Measurements from ENCODE around the gene HHIP.

GRCh38 chr4:144658015-144658567 lies 12.1 kb downstream of the HHIP start:
- TF ChIP-seq CTCF (CRISPR knock-in tag; IDR thresholded peaks at IDR 0.05) (no peak), TAF1 (CRISPR knock-in tag; IDR thresholded peaks at IDR 0.05) (no peak), KAT7 (CRISPR knock-in tag; IDR thresholded peaks at IDR 0.05; ENCODE audit: borderline replicate concordance) (no peak), BCLAF1 (IDR thresholded peaks at IDR 0.05) (no peak), MXD4 (CRISPR knock-in tag; IDR thresholded peaks at IDR 0.05) (no peak), POLR2AphosphoS5 (IDR thresholded peaks at IDR 0.05; ENCODE audit: low read depth, low read length) (no peak), ZNF512B (CRISPR knock-in tag; IDR thresholded peaks at IDR 0.05; ENCODE audit: borderline replicate concordance) (no peak), EHMT2 (IDR thresholded peaks at IDR 0.05; ENCODE audit: borderline replicate concordance, low read depth, low read length) (no peak), TBP (CRISPR knock-in tag; IDR thresholded peaks at IDR 0.05) (no peak)

All from HepG2 (cell line).